Measurements from ENCODE around the gene OAT. TPM values are rescaled to one million over a fixed set of nuclear protein-coding genes. Genes with fewer than 3 reads are reported as not detected.

OAT gene
- total and polyA plus RNA-seq, 4 donors: 26.2 to 75.3 (median 53.7) TPM

GRCh38 chr10:124362568-124362967 lies 56.2 kb downstream of the OAT start:
- Histone ChIP-seq H3K9me3 (ENCODE audit: control insufficient read depth in 4 of 4, insufficient read depth in 3 of 4, low read length in 3 of 4) (peaks cover 0 to 7% (median 1%) of the 10 kb centered on the region in 4 donors), H3K9ac (ENCODE audit: insufficient read depth in 1 of 2, low read length in 2 of 2) (no peak overlapping the region), H3K36me3 (ENCODE audit: control insufficient read depth in 4 of 4, insufficient read depth in 4 of 4, low read length in 4 of 4) (no peaks in the 10 kb centered on the region), H3K4me1 (ENCODE audit: control insufficient read depth in 5 of 5, insufficient read depth in 5 of 5, low read length in 5 of 5) (no peaks in the 10 kb centered on the region), H3K27me3 (ENCODE audit: control insufficient read depth in 3 of 3, insufficient read depth in 3 of 3, low read length in 2 of 3) (peaks cover 0 to 3% (median 0%) of the 10 kb centered on the region in 3 donors), H3K4me3 (no peak overlapping the region), H3K27ac (ENCODE audit: low read depth in 1 of 2, low read length in 1 of 2) (no peak overlapping the region)
- WGBS, 2 donors: 76 to 80% methylated on average over 10 of the region's 10 CpGs
- TF ChIP-seq, protein P1, sequence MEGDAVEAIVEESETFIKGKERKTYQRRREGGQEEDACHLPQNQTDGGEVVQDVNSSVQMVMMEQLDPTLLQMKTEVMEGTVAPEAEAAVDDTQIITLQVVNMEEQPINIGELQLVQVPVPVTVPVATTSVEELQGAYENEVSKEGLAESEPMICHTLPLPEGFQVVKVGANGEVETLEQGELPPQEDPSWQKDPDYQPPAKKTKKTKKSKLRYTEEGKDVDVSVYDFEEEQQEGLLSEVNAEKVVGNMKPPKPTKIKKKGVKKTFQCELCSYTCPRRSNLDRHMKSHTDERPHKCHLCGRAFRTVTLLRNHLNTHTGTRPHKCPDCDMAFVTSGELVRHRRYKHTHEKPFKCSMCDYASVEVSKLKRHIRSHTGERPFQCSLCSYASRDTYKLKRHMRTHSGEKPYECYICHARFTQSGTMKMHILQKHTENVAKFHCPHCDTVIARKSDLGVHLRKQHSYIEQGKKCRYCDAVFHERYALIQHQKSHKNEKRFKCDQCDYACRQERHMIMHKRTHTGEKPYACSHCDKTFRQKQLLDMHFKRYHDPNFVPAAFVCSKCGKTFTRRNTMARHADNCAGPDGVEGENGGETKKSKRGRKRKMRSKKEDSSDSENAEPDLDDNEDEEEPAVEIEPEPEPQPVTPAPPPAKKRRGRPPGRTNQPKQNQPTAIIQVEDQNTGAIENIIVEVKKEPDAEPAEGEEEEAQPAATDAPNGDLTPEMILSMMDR (IDR thresholded peaks at IDR 0.05; ENCODE audit: control extremely low read depth, extremely low read depth): no peak
- ATAC-seq (ENCODE audit: insufficient read depth, low FRiP score) (no peak), DNase-seq (no peak)

DNA sequence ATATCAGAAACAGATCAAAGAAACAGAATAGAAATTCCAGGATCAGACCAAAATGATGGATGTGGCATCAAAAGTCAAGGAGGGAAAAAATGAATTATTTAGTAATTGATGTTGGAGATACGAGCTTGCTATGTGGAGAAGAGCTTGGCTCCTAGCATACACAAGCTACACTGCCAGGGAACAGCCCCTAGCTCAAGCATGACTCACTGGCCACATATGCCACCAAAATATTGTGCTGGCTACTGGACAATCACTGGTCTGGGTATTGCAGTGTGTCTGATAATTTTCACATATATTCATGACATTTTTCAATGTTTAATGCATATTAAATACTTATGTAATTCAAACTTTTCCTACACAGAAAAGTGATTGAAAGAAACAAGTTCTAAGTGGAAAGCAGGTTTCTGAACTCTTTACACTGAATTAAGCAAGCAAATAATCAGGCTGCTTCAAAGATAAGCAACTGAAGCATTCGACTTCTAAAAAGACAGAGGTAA lies 59.3 kb downstream of the OAT start:
- Histone ChIP-seq H3K9me3 (ENCODE audit: control insufficient read depth in 4 of 4, insufficient read depth in 3 of 4, low read length in 3 of 4) (peaks cover 0 to 7% (median 1%) of the 10 kb centered on the region in 4 donors), H3K9ac (ENCODE audit: insufficient read depth in 1 of 2, low read length in 2 of 2) (no peak overlapping the region), H3K4me1 (ENCODE audit: control insufficient read depth in 5 of 5, insufficient read depth in 5 of 5, low read length in 5 of 5) (peaks cover 0 to 8% (median 1%) of the 10 kb centered on the region in 5 donors), H3K27me3 (ENCODE audit: control insufficient read depth in 3 of 3, insufficient read depth in 3 of 3, low read length in 2 of 3) (peaks cover 0 to 3% (median 0%) of the 10 kb centered on the region in 3 donors), H3K4me3 (no peak overlapping the region), H3K27ac (ENCODE audit: low read depth in 1 of 2, low read length in 1 of 2) (no peak overlapping the region), H3K36me3 (ENCODE audit: control insufficient read depth in 4 of 4, insufficient read depth in 4 of 4, low read length in 4 of 4) (no peaks in the 10 kb centered on the region)
- TF ChIP-seq, protein P1 (IDR thresholded peaks at IDR 0.05; ENCODE audit: control extremely low read depth, extremely low read depth): no peak
- 83 to 92% methylated on average over 2 of the region's 2 CpGs for WGBS, 2 donors
- DNase-seq: no peak
- no peak for ATAC-seq (ENCODE audit: insufficient read depth, low FRiP score)

DNA sequence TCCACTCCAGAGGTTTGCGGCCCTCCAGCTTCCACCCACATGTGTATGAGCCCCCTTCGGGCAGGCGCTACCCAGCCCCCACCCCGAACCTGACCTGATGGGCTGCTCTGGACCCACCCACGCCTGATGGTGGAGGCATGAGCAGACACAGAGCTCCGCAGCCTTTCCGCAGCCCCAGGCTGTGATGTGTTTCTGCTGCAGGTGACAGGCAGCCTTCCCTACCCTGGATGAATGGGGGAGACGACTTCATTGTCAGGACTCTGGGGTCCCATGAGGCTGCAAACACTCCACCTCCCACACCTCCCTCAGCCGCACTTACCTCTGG lies 61.2 kb downstream of the OAT start:
- ATAC-seq (ENCODE audit: insufficient read depth, low FRiP score) (no peak), DNase-seq (no peak)
- H3K4me3 ChIP-seq: no peak overlapping the region
- H3K9me3 ChIP-seq (ENCODE audit: control insufficient read depth in 4 of 4, insufficient read depth in 3 of 4, low read length in 3 of 4): peaks cover 0 to 6% (median 1%) of the 10 kb centered on the region in 4 donors
- H3K36me3 ChIP-seq (ENCODE audit: control insufficient read depth in 4 of 4, insufficient read depth in 4 of 4, low read length in 4 of 4): no peaks in the 10 kb centered on the region
- WGBS, 2 donors: 71 to 79% methylated on average over 9 of the region's 9 CpGs
- no peak overlapping the region for H3K27ac ChIP-seq (ENCODE audit: low read depth in 1 of 2, low read length in 1 of 2)
- H3K9ac ChIP-seq (ENCODE audit: insufficient read depth in 1 of 2, low read length in 2 of 2): no peak overlapping the region
- peaks cover 0 to 3% (median 0%) of the 10 kb centered on the region in 3 donors for H3K27me3 ChIP-seq (ENCODE audit: control insufficient read depth in 3 of 3, insufficient read depth in 3 of 3, low read length in 2 of 3)
- peaks cover 0 to 11% (median 5%) of the 10 kb centered on the region in 5 donors for H3K4me1 ChIP-seq (ENCODE audit: control insufficient read depth in 5 of 5, insufficient read depth in 5 of 5, low read length in 5 of 5)
- TF ChIP-seq, protein P1 (IDR thresholded peaks at IDR 0.05; ENCODE audit: control extremely low read depth, extremely low read depth): no peak
